Measurements from ENCODE around the gene FOXD4L6.
A peak's percentile ranks its signal among the peaks of the same experiment; 100 is the strongest.
"Not testable (repeated sequence)": the region's sequence is repeated elsewhere in the genome, so short reads cannot be mapped to it uniquely, and the experiment has no call there.

DNA sequence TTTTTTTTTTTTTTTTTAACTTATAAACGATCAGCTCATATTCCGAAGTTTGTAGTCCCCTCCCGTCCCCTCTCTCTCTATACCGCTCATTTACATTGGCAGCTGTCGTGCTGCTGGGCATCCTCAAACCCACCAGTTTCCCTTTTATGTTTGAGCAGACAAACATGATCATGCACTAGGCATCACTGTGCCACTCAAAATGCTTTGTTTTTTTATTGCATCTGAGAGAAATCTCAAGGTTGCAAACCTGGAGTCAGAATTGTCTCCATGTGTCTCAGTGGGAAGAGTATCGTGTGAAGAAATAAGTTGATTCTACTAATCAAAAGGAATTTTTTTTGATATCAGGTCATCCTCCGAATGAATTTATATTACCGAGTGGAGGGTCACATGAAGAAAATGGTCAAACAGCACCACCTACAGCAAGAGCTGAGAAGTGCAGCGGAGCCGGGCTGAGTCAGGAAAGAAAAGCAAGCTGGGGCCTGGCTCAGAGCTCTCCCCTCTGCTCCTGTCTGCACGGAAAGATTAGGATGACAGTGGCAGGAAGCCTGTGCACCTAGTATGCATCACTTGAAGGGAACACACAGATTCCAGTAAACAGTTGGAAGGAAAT, 39.9 kb downstream of the FOXD4L6 start:
- TF ChIP-seq CTCF (IDR thresholded peaks at IDR 0.05), result peak in 1 of 2 donors; percentile 45
- not testable (repeated sequence) for TF ChIP-seq POLR2A (IDR thresholded peaks at IDR 0.05)
